Choroid plexus epithelial cell (primary cell): ENCODE measurements around the gene FNDC3A.

Source experiments
- DNase-seq: peaks from one replicate; pipeline ENCODE4 v3.0.0-alpha.2; 2010; ENCODE audit warnings: low read depth
- H3K4me3 ChIP-seq: 2 replicates; pipeline ENCODE4 v1.5.1; 2011; ENCODE audit warnings: low read depth, mild to moderate bottlenecking, control low read depth, low read length, moderate library complexity
- TF ChIP-seq, protein P1 (sequence below): conservative IDR thresholded peaks from 2 replicates; pipeline ENCODE4 v1.5.1; 2011; ENCODE audit warnings: low read depth, mild to moderate bottlenecking, control low read depth, inconsistent platforms, low read length, moderate library complexity

Gene FNDC3A

DNA sequence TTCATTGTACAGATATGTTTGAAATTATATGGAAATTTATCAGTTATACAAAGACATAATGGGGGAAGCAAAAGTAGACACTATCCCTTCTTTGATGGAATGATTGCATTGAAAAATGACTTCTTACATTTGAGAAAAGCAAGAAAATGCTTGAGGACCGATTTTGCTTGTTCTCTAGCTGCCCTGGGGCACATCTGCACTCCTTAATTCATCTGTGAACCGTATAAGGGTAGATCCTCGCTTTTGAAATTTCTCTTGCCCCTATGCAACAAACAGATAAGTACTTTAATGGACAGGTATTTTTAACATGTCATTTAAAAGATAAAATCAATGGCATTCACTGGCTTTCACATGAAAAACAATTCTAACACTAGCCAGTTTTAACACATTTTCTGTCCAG lies 230.9 kb downstream of the FNDC3A start:
- TF ChIP-seq, protein P1, sequence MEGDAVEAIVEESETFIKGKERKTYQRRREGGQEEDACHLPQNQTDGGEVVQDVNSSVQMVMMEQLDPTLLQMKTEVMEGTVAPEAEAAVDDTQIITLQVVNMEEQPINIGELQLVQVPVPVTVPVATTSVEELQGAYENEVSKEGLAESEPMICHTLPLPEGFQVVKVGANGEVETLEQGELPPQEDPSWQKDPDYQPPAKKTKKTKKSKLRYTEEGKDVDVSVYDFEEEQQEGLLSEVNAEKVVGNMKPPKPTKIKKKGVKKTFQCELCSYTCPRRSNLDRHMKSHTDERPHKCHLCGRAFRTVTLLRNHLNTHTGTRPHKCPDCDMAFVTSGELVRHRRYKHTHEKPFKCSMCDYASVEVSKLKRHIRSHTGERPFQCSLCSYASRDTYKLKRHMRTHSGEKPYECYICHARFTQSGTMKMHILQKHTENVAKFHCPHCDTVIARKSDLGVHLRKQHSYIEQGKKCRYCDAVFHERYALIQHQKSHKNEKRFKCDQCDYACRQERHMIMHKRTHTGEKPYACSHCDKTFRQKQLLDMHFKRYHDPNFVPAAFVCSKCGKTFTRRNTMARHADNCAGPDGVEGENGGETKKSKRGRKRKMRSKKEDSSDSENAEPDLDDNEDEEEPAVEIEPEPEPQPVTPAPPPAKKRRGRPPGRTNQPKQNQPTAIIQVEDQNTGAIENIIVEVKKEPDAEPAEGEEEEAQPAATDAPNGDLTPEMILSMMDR = no peak
- H3K4me3 ChIP-seq = no peak overlapping the region
- DNase-seq = no peak

- no peak for DNase-seq
- TF ChIP-seq, protein P1 = no peak
Observed at GRCh38 chr13:49208619-49209018, 232.9 kb downstream of the FNDC3A start.

DNA sequence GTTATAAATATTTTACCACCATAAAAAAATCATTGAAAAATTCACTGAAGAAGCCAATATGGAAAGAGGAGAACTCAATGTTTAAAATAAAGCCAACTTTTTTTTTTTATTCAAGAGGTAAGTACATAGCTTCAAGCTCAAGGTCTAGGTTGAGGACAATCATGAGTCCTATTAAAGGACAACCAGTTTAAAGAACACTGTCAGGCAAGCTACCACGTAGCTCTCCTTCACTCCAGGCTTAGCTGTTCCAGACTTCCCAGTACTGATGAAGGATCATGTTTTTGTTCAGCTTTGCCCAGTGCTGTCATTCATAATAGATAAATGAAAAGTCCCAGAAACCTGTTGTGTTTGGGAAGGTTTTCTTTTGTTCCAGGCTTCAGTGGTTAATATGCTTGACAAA lies 234.4 kb downstream of the FNDC3A start:
- DNase-seq = no peak
- TF ChIP-seq, protein P1 = no peak
- no peak overlapping the region for H3K4me3 ChIP-seq

More at GRCh38 chr13:49208619-49209018, 232.9 kb downstream of the FNDC3A start:
- no peak overlapping the region for H3K4me3 ChIP-seq

- no peak overlapping the region for H3K4me3 ChIP-seq
- DNase-seq = no peak
- TF ChIP-seq, protein P1 = no peak
Observed at GRCh38 chr13:49210669-49211068, 235.0 kb downstream of the FNDC3A start.

- no peak for DNase-seq
- no peak overlapping the region for H3K4me3 ChIP-seq
- TF ChIP-seq, protein P1 = no peak
Observed at GRCh38 chr13:49213539-49213938, 237.8 kb downstream of the FNDC3A start.

DNA sequence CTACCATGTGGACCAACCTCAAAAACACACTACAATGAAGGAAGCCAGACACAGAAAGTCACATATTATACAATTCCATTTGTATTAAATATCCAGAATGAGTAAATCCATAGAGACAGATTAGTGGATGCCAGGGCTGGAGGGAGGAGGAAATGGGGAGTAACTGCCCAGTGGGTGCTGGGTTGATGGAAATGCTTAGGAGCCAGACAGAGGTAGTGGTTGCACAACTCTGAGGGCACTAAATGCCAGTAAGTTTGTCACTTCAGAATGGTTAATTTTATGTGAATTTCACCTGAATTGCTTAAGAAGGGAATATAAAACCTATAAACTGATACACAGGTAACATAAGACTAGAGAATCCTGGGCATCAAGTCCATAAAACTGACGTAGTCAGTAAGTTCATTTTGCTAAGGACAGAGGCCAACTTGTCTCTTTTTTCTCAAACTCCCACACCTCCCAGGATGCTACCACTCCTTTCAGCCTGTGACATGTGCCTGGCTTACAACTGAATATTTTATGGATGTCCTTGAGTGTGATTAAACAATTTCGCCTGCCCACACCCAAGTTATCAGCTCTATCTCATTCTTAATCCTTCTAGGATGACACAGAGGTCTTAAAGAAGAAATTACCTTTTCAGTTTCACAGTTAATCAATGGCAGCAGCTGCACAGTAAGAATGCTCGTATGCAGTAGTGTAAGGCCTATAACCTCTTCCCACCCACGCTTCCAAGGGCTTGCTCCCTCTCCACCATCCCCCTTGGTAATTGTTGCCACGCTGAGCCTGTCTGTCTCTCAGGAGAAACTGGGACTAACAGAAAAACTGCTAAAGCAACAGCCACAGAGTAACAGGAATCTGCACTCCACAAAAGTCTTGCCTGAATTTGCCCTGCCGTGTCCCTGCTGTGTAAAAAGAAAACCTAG lies 238.5 kb downstream of the FNDC3A start:
- DNase-seq = no peak

More for the DNA sequence above, 238.5 kb downstream of the FNDC3A start:
- no peak overlapping the region for H3K4me3 ChIP-seq
- TF ChIP-seq, protein P1 = no peak
